ENCODE results near the gene GABARAPL2.
A peak's percentile ranks its signal among the peaks of the same experiment; 100 is the strongest.
"Not testable (repeated sequence)": the region's sequence is repeated elsewhere in the genome, so short reads cannot be mapped to it uniquely, and the experiment has no call there.

The GABARAPL2 gene

GRCh38 chr16:75575958-75576357, 9.8 kb downstream of the GABARAPL2 start:
- Histone ChIP-seq H3K9me3 (ENCODE audit: control insufficient read depth in 1 of 2, low read length in 2 of 2) (no peaks in the 10 kb centered on the region), H3K27ac (ENCODE audit: low read length) (no peak overlapping the region), H3K36me3 (ENCODE audit: control insufficient read depth in 1 of 2, insufficient read depth in 2 of 2, low read length in 2 of 2) (peaks cover 53 to 76% of the 10 kb centered on the region in 2 donors), H3K4me1 (ENCODE audit: control insufficient read depth in 1 of 2, insufficient read depth in 2 of 2, low read length in 2 of 2) (peaks cover 0 to 15% of the 10 kb centered on the region in 2 donors), H3K4me3 (ENCODE audit: low read depth in 1 of 2, low read length in 2 of 2) (no peak overlapping the region), H3K27me3 (ENCODE audit: low read depth, low read length) (no peaks in the 10 kb centered on the region)

- Histone ChIP-seq H3K4me3 (ENCODE audit: low read depth in 1 of 2, low read length in 2 of 2) (no peak overlapping the region), H3K27me3 (ENCODE audit: low read depth, low read length) (no peaks in the 10 kb centered on the region), H3K4me1 (ENCODE audit: control insufficient read depth in 1 of 2, insufficient read depth in 2 of 2, low read length in 2 of 2) (peaks cover 0 to 10% of the 10 kb centered on the region in 2 donors), H3K9me3 (ENCODE audit: control insufficient read depth in 1 of 2, low read length in 2 of 2) (no peaks in the 10 kb centered on the region), H3K36me3 (ENCODE audit: control insufficient read depth in 1 of 2, insufficient read depth in 2 of 2, low read length in 2 of 2) (peaks cover 53 to 72% of the 10 kb centered on the region in 2 donors), H3K27ac (ENCODE audit: low read length) (no peak overlapping the region)
Observed at GRCh38 chr16:75576384-75576811, 10.2 kb downstream of the GABARAPL2 start.

DNA sequence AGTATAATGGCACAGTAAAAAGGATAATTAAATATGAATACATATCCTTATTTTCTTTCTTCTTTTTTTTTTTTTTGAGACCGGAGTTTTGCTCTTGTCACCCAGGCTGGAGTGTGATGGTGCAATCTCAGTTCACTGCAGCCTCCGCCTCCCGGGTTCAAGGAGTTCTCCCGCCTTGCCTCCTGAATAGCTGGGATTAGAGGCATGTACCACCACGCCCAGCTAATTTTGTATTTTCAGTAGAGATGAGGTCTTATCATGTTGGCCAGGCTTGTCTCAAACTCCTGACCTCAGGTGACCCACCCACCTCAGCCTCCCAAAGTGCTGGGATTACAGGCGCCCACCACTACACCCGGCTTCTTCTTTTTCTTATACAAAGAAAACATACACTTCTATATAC, 12.0 kb downstream of the GABARAPL2 start:
- Histone ChIP-seq H3K4me3 (ENCODE audit: low read depth in 1 of 2, low read length in 2 of 2) (no peak overlapping the region), H3K9me3 (ENCODE audit: control insufficient read depth in 1 of 2, low read length in 2 of 2) (no peaks in the 10 kb centered on the region), H3K36me3 (ENCODE audit: control insufficient read depth in 1 of 2, insufficient read depth in 2 of 2, low read length in 2 of 2) (peaks cover 42 to 54% of the 10 kb centered on the region in 2 donors), H3K27ac (ENCODE audit: low read length) (no peak overlapping the region), H3K27me3 (ENCODE audit: low read depth, low read length) (no peaks in the 10 kb centered on the region), H3K4me1 (ENCODE audit: control insufficient read depth in 1 of 2, insufficient read depth in 2 of 2, low read length in 2 of 2) (peaks cover 0 to under 1% of the 10 kb centered on the region in 2 donors)

- Histone ChIP-seq H3K4me3 (ENCODE audit: low read depth in 1 of 2, low read length in 2 of 2) (no peak overlapping the region), H3K36me3 (ENCODE audit: control insufficient read depth in 1 of 2, insufficient read depth in 2 of 2, low read length in 2 of 2) (peaks cover 37 to 53% of the 10 kb centered on the region in 2 donors), H3K9me3 (ENCODE audit: control insufficient read depth in 1 of 2, low read length in 2 of 2) (no peaks in the 10 kb centered on the region), H3K27me3 (ENCODE audit: low read depth, low read length) (no peaks in the 10 kb centered on the region), H3K27ac (ENCODE audit: low read length) (no peak overlapping the region), H3K4me1 (ENCODE audit: control insufficient read depth in 1 of 2, insufficient read depth in 2 of 2, low read length in 2 of 2) (no peaks in the 10 kb centered on the region)
Observed at GRCh38 chr16:75578725-75579124, 12.5 kb downstream of the GABARAPL2 start.

- no peaks in the 10 kb centered on the region for H3K9me3 ChIP-seq (ENCODE audit: control insufficient read depth in 1 of 2, low read length in 2 of 2)
- H3K4me1 ChIP-seq (ENCODE audit: control insufficient read depth in 1 of 2, insufficient read depth in 2 of 2, low read length in 2 of 2): no peaks in the 10 kb centered on the region
- peaks cover 32 to 50% of the 10 kb centered on the region in 2 donors for H3K36me3 ChIP-seq (ENCODE audit: control insufficient read depth in 1 of 2, insufficient read depth in 2 of 2, low read length in 2 of 2)
- no peak overlapping the region for H3K4me3 ChIP-seq (ENCODE audit: low read depth in 1 of 2, low read length in 2 of 2)
- no peaks in the 10 kb centered on the region for H3K27me3 ChIP-seq (ENCODE audit: low read depth, low read length)
- no peak overlapping the region for H3K27ac ChIP-seq (ENCODE audit: low read length)
Observed at GRCh38 chr16:75579281-75579834, 13.2 kb downstream of the GABARAPL2 start.

- H3K36me3 ChIP-seq (ENCODE audit: control insufficient read depth in 1 of 2, insufficient read depth in 2 of 2, low read length in 2 of 2): peaks cover 10 to 12% of the 10 kb centered on the region in 2 donors
- H3K4me1 ChIP-seq (ENCODE audit: control insufficient read depth in 1 of 2, insufficient read depth in 2 of 2, low read length in 2 of 2): no peaks in the 10 kb centered on the region
- no peaks in the 10 kb centered on the region for H3K27me3 ChIP-seq (ENCODE audit: low read depth, low read length)
- no peak overlapping the region for H3K4me3 ChIP-seq (ENCODE audit: low read depth in 1 of 2, low read length in 2 of 2)
- H3K27ac ChIP-seq (ENCODE audit: low read length): no peak overlapping the region
- no peaks in the 10 kb centered on the region for H3K9me3 ChIP-seq (ENCODE audit: control insufficient read depth in 1 of 2, low read length in 2 of 2)
Observed at GRCh38 chr16:75584108-75584507, 17.9 kb downstream of the GABARAPL2 start.

- Histone ChIP-seq H3K4me1 (ENCODE audit: control insufficient read depth in 1 of 2, insufficient read depth in 2 of 2, low read length in 2 of 2) (peaks cover 0 to 13% of the 10 kb centered on the region in 2 donors), H3K36me3 (ENCODE audit: control insufficient read depth in 1 of 2, insufficient read depth in 2 of 2, low read length in 2 of 2) (peaks cover 5 to 6% of the 10 kb centered on the region in 2 donors), H3K4me3 (ENCODE audit: low read depth in 1 of 2, low read length in 2 of 2) (no peak overlapping the region), H3K27me3 (ENCODE audit: low read depth, low read length) (no peaks in the 10 kb centered on the region), H3K27ac (ENCODE audit: low read length) (no peak overlapping the region), H3K9me3 (ENCODE audit: control insufficient read depth in 1 of 2, low read length in 2 of 2) (no peaks in the 10 kb centered on the region)
Observed at GRCh38 chr16:75588716-75589115, 22.5 kb downstream of the GABARAPL2 start.

- Histone ChIP-seq H3K4me3 (ENCODE audit: low read depth in 1 of 2, low read length in 2 of 2) (no peak overlapping the region), H3K27ac (ENCODE audit: low read length) (no peak overlapping the region), H3K4me1 (ENCODE audit: control insufficient read depth in 1 of 2, insufficient read depth in 2 of 2, low read length in 2 of 2) (peaks cover 0 to 13% of the 10 kb centered on the region in 2 donors), H3K27me3 (ENCODE audit: low read depth, low read length) (no peaks in the 10 kb centered on the region), H3K9me3 (ENCODE audit: control insufficient read depth in 1 of 2, low read length in 2 of 2) (no peaks in the 10 kb centered on the region), H3K36me3 (ENCODE audit: control insufficient read depth in 1 of 2, insufficient read depth in 2 of 2, low read length in 2 of 2) (peaks cover 5 to 11% of the 10 kb centered on the region in 2 donors)
Observed at GRCh38 chr16:75589306-75589705, 23.1 kb downstream of the GABARAPL2 start.

- peak overlapping the region; percentile 9 to 30 for H3K4me3 ChIP-seq (ENCODE audit: low read depth in 1 of 2, low read length in 2 of 2)
- H3K27ac ChIP-seq (ENCODE audit: low read length): peak overlapping the region; percentile 88
- H3K27me3 ChIP-seq (ENCODE audit: low read depth, low read length): no peaks in the 10 kb centered on the region
- no peaks in the 10 kb centered on the region for H3K9me3 ChIP-seq (ENCODE audit: control insufficient read depth in 1 of 2, low read length in 2 of 2)
- H3K36me3 ChIP-seq (ENCODE audit: control insufficient read depth in 1 of 2, insufficient read depth in 2 of 2, low read length in 2 of 2): peaks cover 5 to 11% of the 10 kb centered on the region in 2 donors
- H3K4me1 ChIP-seq (ENCODE audit: control insufficient read depth in 1 of 2, insufficient read depth in 2 of 2, low read length in 2 of 2): peaks cover 0 to 13% of the 10 kb centered on the region in 2 donors
Observed at GRCh38 chr16:75590920-75591843, 25.0 kb downstream of the GABARAPL2 start.

GRCh38 chr16:75591927-75592326, 25.7 kb downstream of the GABARAPL2 start:
- H3K4me3 ChIP-seq (ENCODE audit: low read depth in 1 of 2, low read length in 2 of 2); H3K9me3 ChIP-seq (ENCODE audit: control insufficient read depth in 1 of 2, low read length in 2 of 2); H3K27me3 ChIP-seq (ENCODE audit: low read depth, low read length); H3K27ac ChIP-seq (ENCODE audit: low read length); H3K36me3 ChIP-seq (ENCODE audit: control insufficient read depth in 1 of 2, insufficient read depth in 2 of 2, low read length in 2 of 2): not testable (repeated sequence)
- H3K4me1 ChIP-seq (ENCODE audit: control insufficient read depth in 1 of 2, insufficient read depth in 2 of 2, low read length in 2 of 2): peaks cover 0 to 13% of the 10 kb centered on the region in 2 donors

DNA sequence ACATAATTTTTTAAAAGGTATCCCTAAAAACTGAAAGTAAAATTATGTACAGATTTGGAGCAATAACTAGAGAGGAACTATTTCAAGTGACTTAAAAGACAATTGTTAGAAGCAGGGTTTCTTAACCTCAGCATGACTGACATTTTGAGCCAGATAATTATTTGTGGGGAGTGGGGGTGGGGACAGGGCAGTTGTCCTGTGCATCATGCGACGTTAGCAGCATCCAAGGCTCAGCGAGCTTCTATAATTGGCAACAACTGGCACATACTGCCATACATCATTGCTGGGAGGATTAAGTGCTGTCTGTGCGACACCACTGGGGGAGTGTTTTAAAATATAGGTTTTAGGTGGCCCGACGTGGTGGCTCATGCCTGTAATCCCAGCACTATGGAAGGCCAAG, 27.1 kb downstream of the GABARAPL2 start:
- Histone ChIP-seq H3K9me3 (ENCODE audit: control insufficient read depth in 1 of 2, low read length in 2 of 2) (no peaks in the 10 kb centered on the region), H3K4me1 (ENCODE audit: control insufficient read depth in 1 of 2, insufficient read depth in 2 of 2, low read length in 2 of 2) (peaks cover 0 to 13% of the 10 kb centered on the region in 2 donors), H3K4me3 (ENCODE audit: low read depth in 1 of 2, low read length in 2 of 2) (no peak overlapping the region), H3K36me3 (ENCODE audit: control insufficient read depth in 1 of 2, insufficient read depth in 2 of 2, low read length in 2 of 2) (peaks cover 5 to 14% of the 10 kb centered on the region in 2 donors), H3K27me3 (ENCODE audit: low read depth, low read length) (no peaks in the 10 kb centered on the region), H3K27ac (ENCODE audit: low read length) (no peak overlapping the region)

All from muscle layer of duodenum (tissue), 2 donors.